ENCODE data around the gene OBP2B. TPM values are rescaled to one million over a fixed set of nuclear protein-coding genes. Genes with fewer than 3 reads are reported as not detected.
A peak's percentile ranks its signal among the peaks of the same experiment; 100 is the strongest.

OBP2B gene
- total and polyA plus RNA-seq, 9 of the 15 experiments (the other 6 are each of a cell fraction or from before 2014, with no cell fraction given), result not detected

- TF ChIP-seq, protein P1, sequence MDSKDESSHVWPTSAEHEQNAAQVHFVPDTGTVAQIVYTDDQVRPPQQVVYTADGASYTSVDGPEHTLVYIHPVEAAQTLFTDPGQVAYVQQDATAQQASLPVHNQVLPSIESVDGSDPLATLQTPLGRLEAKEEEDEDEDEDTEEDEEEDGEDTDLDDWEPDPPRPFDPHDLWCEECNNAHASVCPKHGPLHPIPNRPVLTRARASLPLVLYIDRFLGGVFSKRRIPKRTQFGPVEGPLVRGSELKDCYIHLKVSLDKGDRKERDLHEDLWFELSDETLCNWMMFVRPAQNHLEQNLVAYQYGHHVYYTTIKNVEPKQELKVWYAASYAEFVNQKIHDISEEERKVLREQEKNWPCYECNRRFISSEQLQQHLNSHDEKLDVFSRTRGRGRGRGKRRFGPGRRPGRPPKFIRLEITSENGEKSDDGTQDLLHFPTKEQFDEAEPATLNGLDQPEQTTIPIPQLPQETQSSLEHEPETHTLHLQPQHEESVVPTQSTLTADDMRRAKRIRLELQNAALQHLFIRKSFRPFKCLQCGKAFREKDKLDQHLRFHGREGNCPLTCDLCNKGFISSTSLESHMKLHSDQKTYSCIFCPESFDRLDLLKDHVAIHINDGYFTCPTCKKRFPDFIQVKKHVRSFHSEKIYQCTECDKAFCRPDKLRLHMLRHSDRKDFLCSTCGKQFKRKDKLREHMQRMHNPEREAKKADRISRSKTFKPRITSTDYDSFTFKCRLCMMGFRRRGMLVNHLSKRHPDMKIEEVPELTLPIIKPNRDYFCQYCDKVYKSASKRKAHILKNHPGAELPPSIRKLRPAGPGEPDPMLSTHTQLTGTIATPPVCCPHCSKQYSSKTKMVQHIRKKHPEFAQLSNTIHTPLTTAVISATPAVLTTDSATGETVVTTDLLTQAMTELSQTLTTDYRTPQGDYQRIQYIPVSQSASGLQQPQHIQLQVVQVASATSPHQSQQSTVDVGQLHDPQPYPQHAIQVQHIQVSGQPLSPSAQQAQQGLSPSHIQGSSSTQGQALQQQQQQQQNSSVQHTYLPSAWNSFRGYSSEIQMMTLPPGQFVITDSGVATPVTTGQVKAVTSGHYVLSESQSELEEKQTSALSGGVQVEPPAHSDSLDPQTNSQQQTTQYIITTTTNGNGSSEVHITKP (IDR thresholded peaks at IDR 0.05; ENCODE audit: partially characterized antibody), result peak; percentile 80
- TF ChIP-seq ZNF778 (CRISPR knock-in tag; IDR thresholded peaks at IDR 0.05) (no peak), RBM34 (IDR thresholded peaks at IDR 0.05; ENCODE audit: borderline replicate concordance, insufficient read depth, low read length) (no peak), ZNF76 (CRISPR knock-in tag; IDR thresholded peaks at IDR 0.05; ENCODE audit: borderline replicate concordance) (no peak), CAMTA2 (CRISPR knock-in tag; conservative IDR thresholded peaks at IDR 0.05) (no peak), ZNF589 (CRISPR knock-in tag; IDR thresholded peaks at IDR 0.05; ENCODE audit: low read depth) (no peak), ZNF717 (CRISPR knock-in tag; IDR thresholded peaks at IDR 0.05) (no peak), RBM22 (IDR thresholded peaks at IDR 0.05; ENCODE audit: low read depth, low read length, poor library complexity, severe bottlenecking) (no peak), PHB (CRISPR knock-in tag; IDR thresholded peaks at IDR 0.05) (no peak), PTRF (tag; IDR thresholded peaks at IDR 0.05) (no peak), BRF1 (IDR thresholded peaks at IDR 0.05; ENCODE audit: borderline replicate concordance, extremely low read depth, insufficient read length) (no peak), NR2C1 (IDR thresholded peaks at IDR 0.05) (no peak), NR2C1 (tag; IDR thresholded peaks at IDR 0.05) (no peak), TAF7 (tag; IDR thresholded peaks at IDR 0.05) (peak; percentile 8; the same call in 1 of the 2 replicates), ZNF644 (tag; IDR thresholded peaks at IDR 0.05; ENCODE audit: low read depth) (no peak), ARID3A (IDR thresholded peaks at IDR 0.05; ENCODE audit: borderline replicate concordance, low read depth, low read length) (no peak)
- TF ChIP-seq, protein P2, sequence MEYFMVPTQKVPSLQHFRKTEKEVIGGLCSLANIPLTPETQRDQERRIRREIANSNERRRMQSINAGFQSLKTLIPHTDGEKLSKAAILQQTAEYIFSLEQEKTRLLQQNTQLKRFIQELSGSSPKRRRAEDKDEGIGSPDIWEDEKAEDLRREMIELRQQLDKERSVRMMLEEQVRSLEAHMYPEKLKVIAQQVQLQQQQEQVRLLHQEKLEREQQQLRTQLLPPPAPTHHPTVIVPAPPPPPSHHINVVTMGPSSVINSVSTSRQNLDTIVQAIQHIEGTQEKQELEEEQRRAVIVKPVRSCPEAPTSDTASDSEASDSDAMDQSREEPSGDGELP (CRISPR knock-in tag; IDR thresholded peaks at IDR 0.05; ENCODE audit: borderline replicate concordance), result peak; percentile 90
- TF ChIP-seq, protein P3, sequence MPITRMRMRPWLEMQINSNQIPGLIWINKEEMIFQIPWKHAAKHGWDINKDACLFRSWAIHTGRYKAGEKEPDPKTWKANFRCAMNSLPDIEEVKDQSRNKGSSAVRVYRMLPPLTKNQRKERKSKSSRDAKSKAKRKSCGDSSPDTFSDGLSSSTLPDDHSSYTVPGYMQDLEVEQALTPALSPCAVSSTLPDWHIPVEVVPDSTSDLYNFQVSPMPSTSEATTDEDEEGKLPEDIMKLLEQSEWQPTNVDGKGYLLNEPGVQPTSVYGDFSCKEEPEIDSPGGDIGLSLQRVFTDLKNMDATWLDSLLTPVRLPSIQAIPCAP (CRISPR knock-in tag; IDR thresholded peaks at IDR 0.05; ENCODE audit: borderline replicate concordance), result no peak
- TF ChIP-seq, protein P4, sequence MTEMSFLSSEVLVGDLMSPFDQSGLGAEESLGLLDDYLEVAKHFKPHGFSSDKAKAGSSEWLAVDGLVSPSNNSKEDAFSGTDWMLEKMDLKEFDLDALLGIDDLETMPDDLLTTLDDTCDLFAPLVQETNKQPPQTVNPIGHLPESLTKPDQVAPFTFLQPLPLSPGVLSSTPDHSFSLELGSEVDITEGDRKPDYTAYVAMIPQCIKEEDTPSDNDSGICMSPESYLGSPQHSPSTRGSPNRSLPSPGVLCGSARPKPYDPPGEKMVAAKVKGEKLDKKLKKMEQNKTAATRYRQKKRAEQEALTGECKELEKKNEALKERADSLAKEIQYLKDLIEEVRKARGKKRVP (CRISPR knock-in tag; IDR thresholded peaks at IDR 0.05), result no peak
Observed at GRCh38 chr9:133238851-133239532, 29.9 kb upstream of the OBP2B start (continued).

All from K562 (cell line).